ENCODE results near the gene FARSB.

DNA sequence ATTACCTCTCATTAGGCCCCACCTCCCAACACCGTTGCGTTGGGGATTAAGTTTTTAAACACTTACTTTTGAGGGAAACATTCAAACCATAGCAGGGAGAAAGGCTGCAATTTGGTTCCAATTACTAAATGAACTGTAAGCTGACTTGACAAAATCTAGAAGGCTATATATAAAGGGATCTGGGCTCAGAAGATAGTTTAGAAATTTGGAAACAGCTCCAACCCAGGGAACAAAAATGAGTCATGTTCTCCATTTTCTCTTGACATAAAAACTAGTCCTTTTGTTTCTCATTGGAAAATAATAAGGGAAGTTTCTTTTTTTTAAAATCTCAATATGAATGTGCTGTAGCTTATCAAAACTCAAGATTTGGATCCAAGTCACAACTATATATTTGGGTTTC lies 33.0 kb upstream of the FARSB start:
- TF ChIP-seq, protein P1, sequence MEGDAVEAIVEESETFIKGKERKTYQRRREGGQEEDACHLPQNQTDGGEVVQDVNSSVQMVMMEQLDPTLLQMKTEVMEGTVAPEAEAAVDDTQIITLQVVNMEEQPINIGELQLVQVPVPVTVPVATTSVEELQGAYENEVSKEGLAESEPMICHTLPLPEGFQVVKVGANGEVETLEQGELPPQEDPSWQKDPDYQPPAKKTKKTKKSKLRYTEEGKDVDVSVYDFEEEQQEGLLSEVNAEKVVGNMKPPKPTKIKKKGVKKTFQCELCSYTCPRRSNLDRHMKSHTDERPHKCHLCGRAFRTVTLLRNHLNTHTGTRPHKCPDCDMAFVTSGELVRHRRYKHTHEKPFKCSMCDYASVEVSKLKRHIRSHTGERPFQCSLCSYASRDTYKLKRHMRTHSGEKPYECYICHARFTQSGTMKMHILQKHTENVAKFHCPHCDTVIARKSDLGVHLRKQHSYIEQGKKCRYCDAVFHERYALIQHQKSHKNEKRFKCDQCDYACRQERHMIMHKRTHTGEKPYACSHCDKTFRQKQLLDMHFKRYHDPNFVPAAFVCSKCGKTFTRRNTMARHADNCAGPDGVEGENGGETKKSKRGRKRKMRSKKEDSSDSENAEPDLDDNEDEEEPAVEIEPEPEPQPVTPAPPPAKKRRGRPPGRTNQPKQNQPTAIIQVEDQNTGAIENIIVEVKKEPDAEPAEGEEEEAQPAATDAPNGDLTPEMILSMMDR (IDR thresholded peaks at IDR 0.05) = no peak
- no peak for TF ChIP-seq POLR2A (IDR thresholded peaks at IDR 0.05)
